Kidney (tissue), 14 donors: Measurements from ENCODE around the gene PPP1R12A. TPM values are rescaled to one million over a fixed set of nuclear protein-coding genes. Genes with fewer than 3 reads are reported as not detected.

Experiments
- DNase-seq, 5 donors: peaks; one replicate each; pipeline ENCODE4 v3.0.0-alpha.2; 2013 to 2020
- FAIRE-seq: peaks from 2 replicates; lab custom pipeline; 2012; peaks lifted over from hg19 to GRCh38; lab: Jason Lieb, UNC
- H3K27ac ChIP-seq, 2 donors: one replicate each; pipeline ENCODE4 v1.7.0; 2013; ENCODE audit warnings: low read depth in 2 of 2, low read length in 2 of 2, inconsistent platforms in 1 of 2
- H3K27me3 ChIP-seq: one replicate; pipeline ENCODE4 v1.7.1; 2013; ENCODE audit warnings: low read length, inconsistent platforms; ENCODE audit not compliant: control insufficient read depth, insufficient read depth
- H3K36me3 ChIP-seq, 3 donors: one replicate each; pipeline versions ENCODE4 v1.7.0 to v1.7.1; 2013; ENCODE audit warnings: low read length in 3 of 3, control low read depth in 1 of 3, inconsistent platforms in 1 of 3; ENCODE audit not compliant: insufficient read depth in 3 of 3, control insufficient read depth in 2 of 3
- H3K4me1 ChIP-seq, 3 donors: one replicate each; pipeline versions ENCODE4 v1.7.0 to v1.7.1; 2013; ENCODE audit warnings: low read length in 3 of 3, inconsistent platforms in 1 of 3, low read depth in 1 of 3; ENCODE audit not compliant: control insufficient read depth in 2 of 3, insufficient read depth in 2 of 3
- H3K4me3 ChIP-seq, 3 donors: one replicate each; pipeline versions ENCODE4 v1.7.0 to v1.8.1; 2013; ENCODE audit warnings: low read length in 3 of 3, control low read depth in 1 of 3, inconsistent platforms in 1 of 3
- H3K9ac ChIP-seq, 3 donors: one replicate each; pipeline versions ENCODE4 v1.7.0 to v1.7.1; 2013; ENCODE audit warnings: low read length in 3 of 3, control low read depth in 1 of 3, inconsistent platforms in 1 of 3
- H3K9me3 ChIP-seq, 3 donors: one replicate each; pipeline versions ENCODE4 v1.7.0 to v1.7.1; 2013; ENCODE audit warnings: low read length in 3 of 3, control low read depth in 1 of 3, inconsistent platforms in 1 of 3; ENCODE audit not compliant: control insufficient read depth in 2 of 3, insufficient read depth in 1 of 3
- CTCF ChIP-seq: IDR thresholded peaks from 3 replicates; pipeline ENCODE4 v1.5.1; 2012; ENCODE audit warnings: mild to moderate bottlenecking, moderate library complexity, borderline replicate concordance; ENCODE audit not compliant: insufficient read depth; ENCODE audit errors: extremely low read depth
- intact Hi-C: fragments of 100-400 bp; cut with DNase I; formaldehyde crosslinking; loops from one replicate; pipeline ENCODE4 v1.11.1; 2022
- polyA plus RNA-seq: library from polyadenylated mRNA; stranded (reverse); fragments of 350-450 nt; fragmentation: Illumina TruSeq; extraction: RNeasy Lipid Tissue Mini Kit (QIAGEN cat#74804); gene quantifications from one replicate; pipeline ENCODE4 v1.2.3, GENCODE V29; 2014; ENCODE audit warnings: low read depth, low replicate concordance; ENCODE audit not compliant: insufficient read depth
- total RNA-seq: library from RNA; stranded (reverse); fragmentation: NEBNext Ultra II Directional; extraction: Animal tissue kit (Norgen Biotek cat#: 25700); gene quantifications from one replicate; pipeline ENCODE4 v1.2.1, GENCODE V29; 2021
- donor health status: control.
- donor health status: control.
- donor health status: control.
- donor health status: control.
- donor health status: control.
- donor health status: DM: yes; HTN: yes; CAD: no.
- donor health status: Normal renal cell carcinoma (clear cell type).

The PPP1R12A gene
- total and polyA plus RNA-seq, 2 donors from 2014 or later = 10.3 to 82.5 TPM

- no peak for FAIRE-seq
- no peak overlapping the region for H3K9ac ChIP-seq
- no peaks in the 10 kb centered on the region for H3K4me1 ChIP-seq
- no peaks in the 10 kb centered on the region for H3K27me3 ChIP-seq
- H3K4me3 ChIP-seq = no peak overlapping the region
- no peaks in the 10 kb centered on the region for H3K9me3 ChIP-seq
- no peak for DNase-seq
- peaks cover 0 to 6% (median 0%) of the 10 kb centered on the region in 3 donors for H3K36me3 ChIP-seq
- TF ChIP-seq CTCF = no peak
- intact Hi-C loops = no loop called here
- H3K27ac ChIP-seq = no peak overlapping the region
Measured at GRCh38 chr12:79870916-79871315, 64.0 kb downstream of the PPP1R12A start.

- intact Hi-C loops = no loop called here
- Histone ChIP-seq H3K27me3 (no peaks in the 10 kb centered on the region), H3K9me3 (no peaks in the 10 kb centered on the region), H3K9ac (no peak overlapping the region), H3K4me3 (no peak overlapping the region), H3K4me1 (peaks cover 0 to 3% (median 0%) of the 10 kb centered on the region in 3 donors), H3K36me3 (no peaks in the 10 kb centered on the region), H3K27ac (no peak overlapping the region)
- no peak for DNase-seq
- TF ChIP-seq CTCF = no peak
- no peak for FAIRE-seq
Measured at GRCh38 chr12:79859646-79860045, 75.3 kb downstream of the PPP1R12A start.

GRCh38 chr12:79858518-79858917 is 76.4 kb downstream of the PPP1R12A start:
- Histone ChIP-seq H3K36me3 (no peaks in the 10 kb centered on the region), H3K4me3 (no peak overlapping the region), H3K4me1 (peaks cover 0 to 3% (median 0%) of the 10 kb centered on the region in 3 donors), H3K27ac (peak overlapping the region in 1 of 2 donors; percentile 7), H3K9me3 (no peaks in the 10 kb centered on the region), H3K9ac (no peak overlapping the region), H3K27me3 (no peaks in the 10 kb centered on the region)
- DNase-seq (no peak), FAIRE-seq (no peak)
- intact Hi-C loops = no loop called here
- no peak for TF ChIP-seq CTCF

GRCh38 chr12:79857675-79858074 is 77.2 kb downstream of the PPP1R12A start:
- no peak for TF ChIP-seq CTCF
- Histone ChIP-seq H3K9ac (no peak overlapping the region), H3K27ac (no peak overlapping the region), H3K27me3 (no peaks in the 10 kb centered on the region), H3K36me3 (no peaks in the 10 kb centered on the region), H3K4me3 (no peak overlapping the region), H3K4me1 (peaks cover 0 to 3% (median 0%) of the 10 kb centered on the region in 3 donors), H3K9me3 (no peaks in the 10 kb centered on the region)
- intact Hi-C loops = no loop called here
- FAIRE-seq = peak; percentile 8
- no peak for DNase-seq
